COLO668 (cell line): Measurements from ENCODE around the gene WDR44.
"Not testable (repeated sequence)": the region's sequence is repeated elsewhere in the genome, so short reads cannot be mapped to it uniquely, and the experiment has no call there.

Experiments used
- DNase-seq: peaks from one replicate; lab custom pipeline; 2025; ENCODE audit not compliant: unreplicated experiment; lab: John Stamatoyannopoulos, UW

WDR44 gene

GRCh38 chrX:118480172-118480571 is 134.3 kb downstream of the WDR44 start:
- no peak for DNase-seq

GRCh38 chrX:118482384-118482783 is 136.5 kb downstream of the WDR44 start:
- not testable (repeated sequence) for DNase-seq

- DNase-seq, result no peak
These were observed 138.5 kb downstream of the WDR44 start for GRCh38 chrX:118484216-118484903.

GRCh38 chrX:118486693-118487092 is 140.8 kb downstream of the WDR44 start:
- DNase-seq, result not testable (repeated sequence)

DNA sequence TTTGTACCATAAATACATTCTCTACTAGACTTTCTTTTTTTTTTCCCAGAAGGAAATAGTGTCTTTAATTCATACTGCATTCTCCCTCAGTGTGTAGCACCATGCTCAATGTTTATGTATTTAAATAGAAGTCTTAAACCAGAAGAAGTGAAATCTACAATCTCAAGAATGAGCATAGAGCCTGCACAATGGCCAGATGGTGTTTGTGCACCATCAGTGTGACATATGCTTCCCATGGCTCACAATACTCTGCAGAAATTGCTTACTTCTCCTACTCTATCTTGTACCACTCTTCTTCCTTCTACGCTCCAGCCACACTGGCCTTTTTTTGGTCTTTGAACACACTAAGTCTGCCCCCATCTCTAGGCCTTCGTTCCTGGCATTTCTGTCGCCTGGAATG is 147.1 kb downstream of the WDR44 start:
- DNase-seq, result no peak

- DNase-seq, result no peak
These were observed 147.9 kb downstream of the WDR44 start for GRCh38 chrX:118493653-118494297.

- peak; percentile 78 for DNase-seq
These were observed 149.4 kb downstream of the WDR44 start, which contains the start of gene DOCK11 for GRCh38 chrX:118495061-118495921. Gene DOCK11 (plus strand): TSS chrX:118495815. CDS start chrX:118495972, 157 bp downstream.

DNA sequence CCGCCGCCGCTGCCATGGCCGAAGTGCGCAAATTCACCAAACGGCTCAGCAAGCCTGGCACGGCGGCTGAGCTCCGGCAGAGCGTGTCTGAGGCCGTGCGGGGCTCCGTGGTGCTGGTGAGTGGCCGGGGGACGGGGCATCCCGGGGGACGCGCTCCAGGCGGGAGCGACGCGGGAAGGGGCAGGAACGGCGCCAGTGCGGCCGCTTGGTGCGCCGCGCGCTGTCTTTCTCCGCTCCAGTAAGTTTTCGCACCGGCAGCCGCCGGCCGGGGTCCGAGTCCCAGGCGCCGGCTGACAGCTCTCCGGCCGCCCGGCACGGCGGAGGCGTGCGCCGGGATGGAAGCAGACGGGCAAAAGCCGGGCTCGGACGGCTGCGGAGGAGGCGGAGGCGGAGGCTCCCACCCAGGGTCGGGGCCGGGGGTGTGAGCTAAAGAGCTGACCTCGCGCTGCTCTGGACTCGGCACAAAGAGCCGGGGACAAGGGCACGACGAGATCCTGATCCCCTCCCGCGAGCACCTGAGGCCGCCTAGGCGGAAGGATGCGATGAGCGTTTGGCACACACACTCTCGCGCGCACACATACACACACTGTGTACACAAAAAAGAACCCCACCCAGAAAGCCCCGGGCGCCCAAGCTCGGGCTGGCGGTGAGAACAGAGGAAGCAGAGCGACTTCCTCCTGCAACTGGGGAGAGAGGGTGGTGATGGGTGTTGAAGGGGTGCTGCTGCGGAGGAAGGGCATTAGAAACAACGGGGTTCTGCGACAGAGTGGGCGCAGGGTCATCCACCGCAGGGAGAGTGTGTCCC is 150.3 kb downstream of the WDR44 start:
- DNase-seq, result peak; percentile 70

DNA sequence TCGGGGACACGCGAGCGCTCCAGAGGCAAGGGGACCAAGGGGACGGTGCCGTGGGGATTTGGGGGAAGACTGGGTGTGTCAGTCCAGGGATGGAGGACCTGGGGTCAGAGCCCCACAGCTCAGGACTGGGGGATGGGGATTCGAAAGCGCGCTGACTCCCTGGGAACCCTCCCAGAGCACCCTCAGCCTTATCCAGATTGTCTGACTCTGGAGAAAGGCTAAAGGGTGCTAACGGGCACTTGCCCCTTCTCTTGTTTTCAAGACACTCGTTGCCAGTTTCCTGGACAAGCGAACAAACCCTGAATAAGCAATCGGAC is 150.8 kb downstream of the WDR44 start:
- peak; percentile 22 for DNase-seq

GRCh38 chrX:118497180-118497818 is 151.4 kb downstream of the WDR44 start:
- DNase-seq, result no peak

- no peak for DNase-seq
These were observed 152.4 kb downstream of the WDR44 start for GRCh38 chrX:118498351-118498750.

GRCh38 chrX:118498755-118499154 is 152.8 kb downstream of the WDR44 start:
- no peak for DNase-seq

DNA sequence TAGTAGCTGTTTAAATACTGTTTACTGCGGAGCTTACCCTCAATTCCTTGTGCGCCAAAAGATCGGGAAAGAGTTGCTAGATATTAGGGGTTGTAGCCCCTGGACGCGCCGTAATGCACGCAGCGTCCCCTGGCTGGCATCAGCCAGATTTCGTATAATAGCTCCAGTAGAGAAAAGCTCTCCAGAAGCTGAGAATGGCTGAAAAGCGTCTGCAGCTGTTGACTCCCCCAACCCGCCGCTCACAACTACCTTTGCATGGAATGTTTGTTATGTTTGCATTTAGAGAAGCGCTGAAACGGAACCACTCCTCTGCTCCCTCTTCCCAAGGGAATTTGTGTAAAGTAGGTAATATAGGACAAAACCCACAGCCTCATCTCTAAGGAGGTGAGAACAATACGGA is 153.4 kb downstream of the WDR44 start:
- DNase-seq, result no peak
